Liver (tissue), 9 donors: Measurements from ENCODE around the gene PIP5KL1. TPM values are rescaled to one million over a fixed set of nuclear protein-coding genes. Genes with fewer than 3 reads are reported as not detected.

Experiments
- DNase-seq: peaks from one replicate; pipeline ENCODE4 v3.0.0-alpha.2; 2017; ENCODE audit warnings: low spot score
- H3K27ac ChIP-seq, 2 donors: one replicate each; pipeline ENCODE4 v1.7.0; 2013; ENCODE audit warnings: inconsistent platforms in 2 of 2, low read length in 2 of 2, control low read depth in 1 of 2, low read depth in 1 of 2, mild to moderate bottlenecking in 1 of 2
- H3K27me3 ChIP-seq, 4 donors: one replicate each; pipeline versions ENCODE4 v1.6.1 to v1.7.0; 2013; ENCODE audit warnings: low read length in 3 of 4, inconsistent platforms in 1 of 4, mild to moderate bottlenecking in 1 of 4, moderate library complexity in 1 of 4; ENCODE audit not compliant: control insufficient read depth in 4 of 4, insufficient read depth in 4 of 4
- H3K36me3 ChIP-seq, 4 donors: one replicate each; pipeline versions ENCODE4 v1.6.1 to v1.7.0; 2013; ENCODE audit warnings: low read length in 3 of 4, mild to moderate bottlenecking in 3 of 4, low read depth in 1 of 4, moderate library complexity in 1 of 4; ENCODE audit not compliant: control insufficient read depth in 4 of 4, insufficient read depth in 3 of 4
- H3K4me1 ChIP-seq, 4 donors: one replicate each; pipeline versions ENCODE4 v1.6.1 to v1.7.0; 2013; ENCODE audit warnings: low read length in 3 of 4, mild to moderate bottlenecking in 3 of 4, moderate library complexity in 1 of 4; ENCODE audit not compliant: control insufficient read depth in 4 of 4, insufficient read depth in 4 of 4
- H3K4me3 ChIP-seq, 3 donors: one replicate each; pipeline versions ENCODE4 v1.6.1 to v1.7.0; 2013; ENCODE audit warnings: low read length in 3 of 3, control low read depth in 1 of 3, low read depth in 1 of 3, mild to moderate bottlenecking in 1 of 3
- H3K9ac ChIP-seq, 2 donors: one replicate each; pipeline ENCODE4 v1.7.0; 2013; ENCODE audit warnings: low read length in 2 of 2, mild to moderate bottlenecking in 2 of 2, moderate library complexity in 2 of 2, control low read depth in 1 of 2, low read depth in 1 of 2
- H3K9me3 ChIP-seq, 4 donors: one replicate each; pipeline versions ENCODE4 v1.6.1 to v1.7.0; 2013; ENCODE audit warnings: low read length in 3 of 4; ENCODE audit not compliant: control insufficient read depth in 4 of 4
- EGR1 ChIP-seq, 2 donors: IDR thresholded peaks; 2 replicates each; pipeline ENCODE4 v1.6.1; 2016 to 2018; ENCODE audit warnings: antibody characterized with exemption in 2 of 2, low read depth in 2 of 2
- FOXA1 ChIP-seq: IDR thresholded peaks from 2 replicates; pipeline ENCODE4 v1.6.1; 2016; ENCODE audit warnings: antibody characterized with exemption
- FOXA2 ChIP-seq: IDR thresholded peaks from 2 replicates; pipeline ENCODE4 v1.6.1; 2016; ENCODE audit warnings: antibody characterized with exemption
- GABPA ChIP-seq, 2 donors: IDR thresholded peaks in 1 of 2; conservative IDR thresholded peaks in 1 of 2; 2 replicates each; pipeline ENCODE4 v1.6.1; 2016; ENCODE audit warnings: antibody characterized with exemption in 2 of 2, mild to moderate bottlenecking in 1 of 2, moderate library complexity in 1 of 2
- HNF4A ChIP-seq, 2 donors: conservative IDR thresholded peaks; 2 replicates each; pipeline ENCODE4 v1.6.1; 2016; ENCODE audit warnings: antibody characterized with exemption in 2 of 2, mild to moderate bottlenecking in 2 of 2
- MAX ChIP-seq: IDR thresholded peaks from 2 replicates; pipeline ENCODE4 v1.6.1; 2016; ENCODE audit warnings: antibody characterized with exemption
- NR2F2 ChIP-seq: IDR thresholded peaks from 2 replicates; pipeline ENCODE4 v1.6.1; 2016; ENCODE audit warnings: antibody characterized with exemption
- RAD21 ChIP-seq, 2 donors: IDR thresholded peaks; 2 replicates each; pipeline ENCODE4 v1.6.1; 2016; ENCODE audit warnings: antibody characterized with exemption in 2 of 2, mild to moderate bottlenecking in 2 of 2
- REST ChIP-seq: IDR thresholded peaks from 2 replicates; pipeline ENCODE4 v1.6.1; 2016; ENCODE audit warnings: antibody characterized with exemption, mild to moderate bottlenecking
- RXRA ChIP-seq, 2 donors: IDR thresholded peaks; 2 replicates each; pipeline ENCODE4 v1.6.1; 2017 to 2018; ENCODE audit warnings: antibody characterized with exemption in 2 of 2, mild to moderate bottlenecking in 1 of 2
- SP1 ChIP-seq: IDR thresholded peaks from 2 replicates; pipeline ENCODE4 v1.6.1; 2018; ENCODE audit warnings: antibody characterized with exemption, mild to moderate bottlenecking
- YY1 ChIP-seq: IDR thresholded peaks from 2 replicates; pipeline ENCODE4 v1.6.1; 2016; ENCODE audit warnings: antibody characterized with exemption, mild to moderate bottlenecking
- ZBTB33 ChIP-seq: IDR thresholded peaks from 2 replicates; pipeline ENCODE4 v1.6.1; 2016; ENCODE audit warnings: antibody characterized with exemption
- WGBS: extraction: QIAGEN DNeasy Blood & Tissue Kit; methylation state at CpG from one replicate; pipeline ENCODE4 v1.1.7; 2013; 5-methylcytosine and 5-hydroxymethylcytosine counted together
- polyA plus RNA-seq, 2 donors: library from polyadenylated mRNA; stranded (reverse) in 1 of 2; unstranded in 1 of 2; fragments of 200-250 nt in 1 of 2; fragments of >200 nt in 1 of 2; fragmentation: Nextera tagmentation in 1 of 2; extraction: Ambion mirVana in 1 of 2; gene quantifications; one replicate each; pipeline versions ENCODE4 v1.2.1 to v1.2.3, GENCODE V29; 2013 to 2015
- total RNA-seq, 2 donors: library from RNA; depleted of rRNA; stranded (reverse); fragments of >200 nt; gene quantifications; one replicate each; pipeline ENCODE4 v1.2.3, GENCODE V29; 2014
- donor health status: healthy.
- donor health status: healthy.
- donor health status: healthy.
- donor health status: healthy.
- donor health status: healthy.

PIP5KL1 gene
- total and polyA plus RNA-seq, 4 donors = 0.06 to 1.5 (median 0.49) TPM

GRCh38 chr9:127899128-127899943 is 31.2 kb downstream of the PIP5KL1 start, which contains the start of gene ST6GALNAC6:
ST6GALNAC6 (minus strand) TSS chr9:127899603; CDS start chr9:127897981, 1,622 bp downstream.
- Histone ChIP-seq H3K27me3 (no peaks in the 10 kb centered on the region), H3K27ac (peak within 1 kb of the TSS; percentile 93 to 96), H3K36me3 (peaks cover 6 to 18% (median 8%) of the 10 kb centered on the region in 4 donors), H3K9me3 (no peaks in the 10 kb centered on the region), H3K4me3 (peak within 1 kb of the TSS; percentile 77 to 92 (median 83)), H3K4me1 (peaks cover 3 to 33% (median 27%) of the 10 kb centered on the region in 4 donors), H3K9ac (peak within 1 kb of the TSS; percentile 43 to 88)
- no peak for TF ChIP-seq FOXA1
- TF ChIP-seq RAD21 (IDR thresholded peaks at IDR 0.05) = no peak
- no peak for TF ChIP-seq HNF4A (conservative IDR thresholded peaks at IDR 0.05)
- TF ChIP-seq MAX = no peak
- TF ChIP-seq SP1 = no peak
- under 1% methylated on average over 89 of the region's 89 CpGs for WGBS
- DNase-seq = peak; percentile 82

GRCh38 chr9:127898433-127899127 is 32.0 kb downstream of the PIP5KL1 start:
- Histone ChIP-seq H3K9ac (peak overlapping the region; percentile 43 to 88), H3K9me3 (peaks cover 0 to 2% (median 1%) of the 10 kb centered on the region in 4 donors), H3K4me3 (peak overlapping the region; percentile 77 to 92 (median 83)), H3K36me3 (peaks cover 13 to 25% (median 15%) of the 10 kb centered on the region in 4 donors), H3K4me1 (peaks cover 0 to 31% (median 26%) of the 10 kb centered on the region in 4 donors), H3K27me3 (no peaks in the 10 kb centered on the region), H3K27ac (peak overlapping the region; percentile 93 to 96)
- TF ChIP-seq NR2F2 (peak; percentile 73), SP1 (peak; percentile 73), RXRA (IDR thresholded peaks at IDR 0.05) (peak; percentile 75 to 78), RAD21 (IDR thresholded peaks at IDR 0.05) (peak in 1 of 2 donors; percentile 5), REST (peak; percentile 58), HNF4A (conservative IDR thresholded peaks at IDR 0.05) (peak in 1 of 2 donors; percentile 37), GABPA (IDR thresholded peaks at IDR 0.05 in 1 of 2, conservative IDR thresholded peaks at IDR 0.05 in 1 of 2) (no peak), FOXA2 (no peak), EGR1 (IDR thresholded peaks at IDR 0.05; ENCODE audit: low read depth in 2 of 2) (peak; percentile 84 to 88), YY1 (peak; percentile 20), ZBTB33 (no peak)
- DNase-seq = peak; percentile 67
- 6% methylated on average over 32 of the region's 32 CpGs for WGBS
